Activated B cell treated with CpG ODN at 0.5 μM for 24 hours (primary cell): ENCODE data around the gene KIF12. TPM values are rescaled to one million over a fixed set of nuclear protein-coding genes. Genes with fewer than 3 reads are reported as not detected.

Experiments
- ATAC-seq: fragments of 200-7000 bp; cut with Tn5 transposase; one replicate; pipeline ENCODE4 v1.10.0; 2021; ENCODE audit warnings: low read depth, mild to moderate bottlenecking, moderate library complexity
- CTCF ChIA-PET: fragments of 350-600 bp; sonication (Branson Sonifier 250); formaldehyde crosslinking; loops from one replicate; lab custom pipeline; 2021; ENCODE audit warnings: antibody characterized with exemption; lab: Charles Lee
- POLR2A ChIA-PET: fragments of 350-600 bp; sonication (Branson Sonifier 250); formaldehyde crosslinking; loops from one replicate; lab custom pipeline; 2021; ENCODE audit warnings: antibody characterized with exemption; lab: Charles Lee
- DNase-seq: peaks from one replicate; pipeline ENCODE4 v3.0.0; 2022
- H3K27ac Mint-ChIP-seq: one replicate; pipeline ENCODE4 v1.8.0; 2020; ENCODE audit warnings: mixed read lengths
- H3K27me3 Mint-ChIP-seq: one replicate; pipeline ENCODE4 v1.8.0; 2021; ENCODE audit warnings: mixed read lengths
- H3K36me3 Mint-ChIP-seq: one replicate; pipeline ENCODE4 v1.8.0; 2021; ENCODE audit warnings: low read depth, mixed read lengths
- H3K4me1 Mint-ChIP-seq: one replicate; pipeline ENCODE4 v1.8.0; 2021; ENCODE audit warnings: mixed read lengths
- H3K4me3 Mint-ChIP-seq: one replicate; pipeline ENCODE4 v1.8.0; 2020; ENCODE audit warnings: mild to moderate bottlenecking, mixed read lengths
- H3K9me3 Mint-ChIP-seq: one replicate; pipeline ENCODE4 v1.8.0; 2020; ENCODE audit warnings: mixed read lengths
- intact Hi-C: fragments of 100-400 bp; cut with micrococcal nuclease; formaldehyde crosslinking; loops from one replicate; pipeline ENCODE4 v1.15.1; 2024
- total RNA-seq: library from RNA; stranded (reverse); gene quantifications from 2 replicates; pipeline ENCODE4 v1.2.3, GENCODE V29; 2022
- TF ChIP-seq, protein P1 (sequence below): fragments of 200-600 bp; IDR thresholded peaks from one replicate; pipeline ENCODE4 v1.8.0; 2022; ENCODE audit warnings: antibody characterized with exemption, mild to moderate bottlenecking

KIF12 gene
- total RNA-seq, 1 donor from 2014 or later, result not detected

DNA sequence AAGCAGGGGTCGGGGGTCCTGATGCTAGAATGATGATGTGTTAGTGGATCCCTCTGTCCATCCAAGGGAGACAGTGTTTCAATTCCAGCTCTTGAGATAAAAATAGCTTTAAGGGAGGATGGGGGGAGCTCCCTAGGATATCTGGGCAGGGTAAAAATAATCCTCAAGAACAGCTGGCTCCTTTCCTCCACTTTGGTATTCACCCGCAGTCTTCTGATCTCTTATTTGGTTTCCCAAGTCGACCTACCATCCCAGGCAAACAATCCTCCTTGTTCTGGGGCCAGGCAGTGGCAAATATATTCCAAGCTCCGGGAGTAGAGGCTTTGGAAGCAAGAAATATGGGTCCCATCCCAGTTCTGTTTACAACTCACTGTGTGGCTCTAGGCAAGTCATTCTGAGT, 41.8 kb upstream of the KIF12 start:
- no peak overlapping the region for H3K27ac Mint-ChIP-seq
- CTCF ChIA-PET, result interaction anchor here (1.1 to 1.3 kb wide), 2 partner anchors 144 to 150 kb away, joined by 3 read pairs; no protein-coding TSS in a partner anchor
- POLR2A ChIA-PET, result no interaction called here
- ATAC-seq (no peak), DNase-seq (no peak)
- peaks cover 6% of the 10 kb centered on the region for H3K27me3 Mint-ChIP-seq
- intact Hi-C loops, result no loop called here
- H3K36me3 Mint-ChIP-seq, result no peaks in the 10 kb centered on the region
- no peak overlapping the region for H3K4me3 Mint-ChIP-seq
- H3K9me3 Mint-ChIP-seq, result no peaks in the 10 kb centered on the region
- TF ChIP-seq, protein P1, sequence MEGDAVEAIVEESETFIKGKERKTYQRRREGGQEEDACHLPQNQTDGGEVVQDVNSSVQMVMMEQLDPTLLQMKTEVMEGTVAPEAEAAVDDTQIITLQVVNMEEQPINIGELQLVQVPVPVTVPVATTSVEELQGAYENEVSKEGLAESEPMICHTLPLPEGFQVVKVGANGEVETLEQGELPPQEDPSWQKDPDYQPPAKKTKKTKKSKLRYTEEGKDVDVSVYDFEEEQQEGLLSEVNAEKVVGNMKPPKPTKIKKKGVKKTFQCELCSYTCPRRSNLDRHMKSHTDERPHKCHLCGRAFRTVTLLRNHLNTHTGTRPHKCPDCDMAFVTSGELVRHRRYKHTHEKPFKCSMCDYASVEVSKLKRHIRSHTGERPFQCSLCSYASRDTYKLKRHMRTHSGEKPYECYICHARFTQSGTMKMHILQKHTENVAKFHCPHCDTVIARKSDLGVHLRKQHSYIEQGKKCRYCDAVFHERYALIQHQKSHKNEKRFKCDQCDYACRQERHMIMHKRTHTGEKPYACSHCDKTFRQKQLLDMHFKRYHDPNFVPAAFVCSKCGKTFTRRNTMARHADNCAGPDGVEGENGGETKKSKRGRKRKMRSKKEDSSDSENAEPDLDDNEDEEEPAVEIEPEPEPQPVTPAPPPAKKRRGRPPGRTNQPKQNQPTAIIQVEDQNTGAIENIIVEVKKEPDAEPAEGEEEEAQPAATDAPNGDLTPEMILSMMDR, result no peak
- no peaks in the 10 kb centered on the region for H3K4me1 Mint-ChIP-seq

DNA sequence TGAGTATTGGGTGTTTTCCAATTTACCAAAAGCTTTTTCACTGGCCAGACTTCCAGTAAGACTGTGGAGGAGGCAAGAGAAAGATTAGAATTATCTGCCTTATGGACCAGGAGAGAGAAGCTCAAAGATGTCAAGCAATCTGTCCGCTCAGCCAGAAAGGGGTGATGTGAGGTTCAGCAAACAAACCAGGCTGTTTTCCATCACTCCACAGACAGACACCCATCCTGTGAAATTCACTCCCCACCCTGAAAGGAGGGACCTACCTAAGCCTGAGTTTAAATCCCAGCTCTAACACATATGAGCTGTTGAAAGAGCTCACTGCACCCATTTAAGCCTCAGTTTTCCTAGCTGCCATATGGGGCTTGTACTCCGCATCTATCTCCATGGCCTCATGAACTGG, 41.3 kb upstream of the KIF12 start:
- ATAC-seq (no peak), DNase-seq (no peak)
- Mint-ChIP-seq H3K36me3 (no peaks in the 10 kb centered on the region), H3K4me1 (no peaks in the 10 kb centered on the region), H3K27ac (no peak overlapping the region), H3K27me3 (peaks cover 6% of the 10 kb centered on the region), H3K4me3 (no peak overlapping the region), H3K9me3 (no peaks in the 10 kb centered on the region)
- CTCF ChIA-PET, result interaction anchor here (1.1 to 1.3 kb wide), 2 partner anchors 144 to 151 kb away, joined by 3 read pairs; no protein-coding TSS in a partner anchor
- intact Hi-C loops, result no loop called here
- POLR2A ChIA-PET, result no interaction called here
- TF ChIP-seq, protein P1, result no peak

DNA sequence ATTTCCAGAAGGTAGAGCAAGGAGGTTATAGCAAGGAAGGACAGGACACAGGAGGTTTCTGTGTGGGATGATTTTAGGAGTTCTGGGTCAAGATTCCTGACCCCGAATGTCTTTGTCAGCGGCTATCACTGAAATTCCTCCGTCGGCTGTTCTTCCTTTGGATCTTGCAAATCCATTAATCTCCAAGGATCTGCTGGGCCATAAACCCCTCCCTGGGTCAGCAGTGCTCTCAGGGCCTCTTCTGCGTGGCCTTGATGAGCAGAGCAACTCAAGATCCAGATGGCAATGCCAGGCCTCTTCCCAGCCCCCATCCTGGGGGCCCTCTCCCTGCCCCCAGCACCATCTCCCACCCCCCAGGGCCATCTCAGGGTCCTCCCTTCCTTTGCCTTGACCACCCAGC, 40.0 kb upstream of the KIF12 start:
- ATAC-seq (no peak), DNase-seq (no peak)
- no peak overlapping the region for H3K4me3 Mint-ChIP-seq
- no peaks in the 10 kb centered on the region for H3K36me3 Mint-ChIP-seq
- ChIA-PET POLR2A (no interaction called here), CTCF (no interaction called here)
- no peak overlapping the region for H3K27ac Mint-ChIP-seq
- H3K9me3 Mint-ChIP-seq, result no peaks in the 10 kb centered on the region
- intact Hi-C loops, result no loop called here
- H3K27me3 Mint-ChIP-seq, result peaks cover 6% of the 10 kb centered on the region
- TF ChIP-seq, protein P1, result no peak
- H3K4me1 Mint-ChIP-seq, result no peaks in the 10 kb centered on the region

DNA sequence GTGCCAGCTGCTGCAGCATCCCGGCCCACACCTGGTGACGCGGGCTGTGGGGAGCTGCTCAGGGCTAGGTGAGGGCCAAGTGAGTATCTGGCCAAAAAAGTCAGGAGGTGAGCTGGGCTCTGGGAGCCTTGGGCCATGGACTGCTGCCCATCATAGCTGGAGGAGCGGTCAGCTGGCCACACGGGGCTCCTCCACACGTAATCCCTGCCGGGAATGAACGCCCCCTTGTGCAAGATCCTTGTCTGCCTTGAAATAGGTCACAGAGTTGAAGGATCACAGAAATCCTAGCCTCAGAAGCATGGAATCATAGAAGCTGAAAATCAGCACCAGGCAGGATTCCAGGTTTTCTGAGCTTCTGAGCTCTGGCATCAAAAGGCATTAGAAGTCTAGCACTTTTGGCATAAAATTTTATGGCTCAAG, 39.5 kb upstream of the KIF12 start:
- intact Hi-C loops, result no loop called here
- ATAC-seq, result no peak

DNA sequence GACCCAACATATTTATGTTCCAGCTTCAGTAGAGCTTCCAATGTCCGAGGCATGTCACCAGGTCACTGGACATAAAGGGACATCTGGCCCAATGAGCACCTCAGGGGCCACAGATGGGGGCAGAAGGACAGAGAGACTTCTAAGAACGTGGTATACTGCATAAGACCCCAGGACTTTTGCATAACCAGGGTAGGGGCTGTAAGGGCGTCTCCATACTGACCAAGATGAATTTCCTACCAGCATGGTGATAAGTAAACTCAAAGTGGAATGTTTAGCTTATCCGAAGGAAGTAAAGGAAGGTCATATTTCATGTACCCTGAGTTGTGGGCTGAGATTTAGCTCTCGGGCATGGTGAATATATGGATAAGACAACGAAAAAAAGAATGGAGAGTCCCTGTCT, 38.7 kb upstream of the KIF12 start:
- peaks cover 6% of the 10 kb centered on the region for H3K27me3 Mint-ChIP-seq
- H3K9me3 Mint-ChIP-seq, result no peaks in the 10 kb centered on the region
- CTCF ChIA-PET, result no interaction called here

More for the DNA sequence above, 39.5 kb upstream of the KIF12 start:
- Mint-ChIP-seq H3K4me1 (no peaks in the 10 kb centered on the region), H3K36me3 (no peaks in the 10 kb centered on the region), H3K27ac (no peak overlapping the region), H3K27me3 (peaks cover 6% of the 10 kb centered on the region), H3K9me3 (no peaks in the 10 kb centered on the region), H3K4me3 (no peak overlapping the region)
- ChIA-PET CTCF (no interaction called here), POLR2A (no interaction called here)
- TF ChIP-seq, protein P1, result no peak
- no peak for DNase-seq

More for the DNA sequence above, 38.7 kb upstream of the KIF12 start:
- ATAC-seq (no peak), DNase-seq (no peak)
- TF ChIP-seq, protein P1, result no peak
- H3K4me1 Mint-ChIP-seq, result no peaks in the 10 kb centered on the region
- no peak overlapping the region for H3K4me3 Mint-ChIP-seq
- POLR2A ChIA-PET, result no interaction called here
- H3K36me3 Mint-ChIP-seq, result no peaks in the 10 kb centered on the region
- intact Hi-C loops, result no loop called here
- H3K27ac Mint-ChIP-seq, result no peak overlapping the region
